K562 (cell line): ENCODE results near the gene IL11. TPM values are rescaled to one million over a fixed set of nuclear protein-coding genes. Genes with fewer than 3 reads are reported as not detected.
A peak's percentile ranks its signal among the peaks of the same experiment; 100 is the strongest.

Experiments used
- CBFA2T2 ChIP-seq: fragments of 450-650 bp; conservative IDR thresholded peaks from 2 replicates; pipeline ENCODE4 v1.6.1; 2017; ENCODE audit warnings: mild to moderate bottlenecking
- CBX2 ChIP-seq: fragments of 200-600 bp; sonication (generic); IDR thresholded peaks from one replicate; pipeline ENCODE4 v1.6.1; 2012; ENCODE audit warnings: mild to moderate bottlenecking, low read length, inconsistent platforms; ENCODE audit not compliant: insufficient read depth, poor library complexity, severe bottlenecking
- CHD2 ChIP-seq: IDR thresholded peaks from 2 replicates; pipeline ENCODE4 v1.6.1; 2011; ENCODE audit warnings: low read depth, low read length
- ELK1 ChIP-seq: sonication (generic); formaldehyde crosslinking; IDR thresholded peaks from 2 replicates; pipeline ENCODE4 v1.8.1; 2022; ENCODE audit warnings: missing genetic modification reagents
- FOXK1 ChIP-seq: sonication (generic); formaldehyde crosslinking; IDR thresholded peaks from 2 replicates; pipeline ENCODE4 v1.8.0; 2022; ENCODE audit warnings: missing genetic modification reagents, mild to moderate bottlenecking, borderline replicate concordance
- MITF ChIP-seq: IDR thresholded peaks from 2 replicates; pipeline ENCODE4 v1.6.1; 2014; ENCODE audit warnings: antibody characterized with exemption
- RERE ChIP-seq: sonication (generic); formaldehyde crosslinking; IDR thresholded peaks from 2 replicates; pipeline ENCODE4 v1.8.0; 2023; ENCODE audit warnings: missing genetic modification reagents, mild to moderate bottlenecking, borderline replicate concordance
- TAF9B ChIP-seq: fragments of 450-650 bp; IDR thresholded peaks from 2 replicates; pipeline ENCODE4 v1.6.1; 2018; ENCODE audit warnings: mild to moderate bottlenecking; ENCODE audit not compliant: partially characterized antibody
- ZNF318 ChIP-seq, 2 experiments: fragments of 450-650 bp; IDR thresholded peaks; 2 replicates each; pipeline ENCODE4 v1.6.1; 2016; ENCODE audit warnings: mild to moderate bottlenecking in 2 of 2, borderline replicate concordance in 1 of 2, low read depth in 1 of 2, moderate library complexity in 1 of 2
- polyA plus RNA-seq, 8 experiments: library from polyadenylated mRNA; depleted of rRNA in 4 of 8; stranded (reverse) in 5 of 8; unstranded in 3 of 8; fragments of >200 nt; fragmentation: Nextera tagmentation in 2 of 8; fragmentation: Illumina TruSeq in 1 of 8; extraction: Ambion mirVana in 2 of 8; extraction: Trizol in 1 of 8; gene quantifications; 2 replicates each; pipeline versions ENCODE4 v1.2.1 to v1.2.3, GENCODE V29; 2011 to 2014; ENCODE audit warnings: inconsistent platforms in 1 of 8, missing spikeins in 1 of 8
- total RNA-seq, 7 experiments: library from RNA; depleted of rRNA in 6 of 7; stranded (reverse); fragments of >200 nt in 6 of 7; fragmentation: Illumina TruSeq in 2 of 7; extraction: Trizol in 2 of 7; gene quantifications; 2 replicates each; pipeline versions ENCODE4 v1.2.1 to v1.2.3, GENCODE V29; 2011 to 2021; ENCODE audit warnings: low replicate concordance in 1 of 7

Gene IL11
- total and polyA plus RNA-seq, 9 of the 15 experiments (the other 6 are each of a cell fraction or from before 2014, with no cell fraction given): 0.04 to 0.42 (median 0.06) TPM; not detected in 6

- peak; percentile 63; the same call in 1 of the 2 replicates for TF ChIP-seq MITF
- peak; percentile 97 for TF ChIP-seq RERE (CRISPR knock-in tag)
- peak in 1 of 2 experiments; percentile 18; a peak in 1 of 4 replicates for TF ChIP-seq ZNF318 (IDR thresholded peaks at IDR 0.05; ENCODE audit: borderline replicate concordance in 1 of 2, low read depth in 1 of 2)
- TF ChIP-seq ELK1 (CRISPR knock-in tag): no peak
- TF ChIP-seq CBFA2T2: peak; percentile 48
- TF ChIP-seq CBX2: no peak
- peak; percentile 69 for TF ChIP-seq TAF9B
- TF ChIP-seq FOXK1 (CRISPR knock-in tag): no peak
- peak; percentile 71 for TF ChIP-seq CHD2
Measured at GRCh38 chr19:55407800-55408532, 37.7 kb upstream of the IL11 start (continued).
